ENCODE data around the gene ZNF479.

GRCh38 chr7:57178768-57179139, 46.5 kb upstream of the ZNF479 start:
- TF ChIP-seq CTCF (IDR thresholded peaks at IDR 0.05; ENCODE audit: insufficient read depth, low read depth, low read length), result no peak
- no peak for TF ChIP-seq EZH2 (IDR thresholded peaks at IDR 0.05; ENCODE audit: insufficient read depth, low read length)

Data from astrocyte (in vitro differentiated cells and primary cell).